ENCODE measurements around the gene SUCLG2. TPM values are rescaled to one million over a fixed set of nuclear protein-coding genes. Genes with fewer than 3 reads are reported as not detected.
"Not testable (repeated sequence)": the region's sequence is repeated elsewhere in the genome, so short reads cannot be mapped to it uniquely, and the experiment has no call there.

SUCLG2 gene
- total RNA-seq, 1 donor from 2014 or later = 104 TPM

DNA sequence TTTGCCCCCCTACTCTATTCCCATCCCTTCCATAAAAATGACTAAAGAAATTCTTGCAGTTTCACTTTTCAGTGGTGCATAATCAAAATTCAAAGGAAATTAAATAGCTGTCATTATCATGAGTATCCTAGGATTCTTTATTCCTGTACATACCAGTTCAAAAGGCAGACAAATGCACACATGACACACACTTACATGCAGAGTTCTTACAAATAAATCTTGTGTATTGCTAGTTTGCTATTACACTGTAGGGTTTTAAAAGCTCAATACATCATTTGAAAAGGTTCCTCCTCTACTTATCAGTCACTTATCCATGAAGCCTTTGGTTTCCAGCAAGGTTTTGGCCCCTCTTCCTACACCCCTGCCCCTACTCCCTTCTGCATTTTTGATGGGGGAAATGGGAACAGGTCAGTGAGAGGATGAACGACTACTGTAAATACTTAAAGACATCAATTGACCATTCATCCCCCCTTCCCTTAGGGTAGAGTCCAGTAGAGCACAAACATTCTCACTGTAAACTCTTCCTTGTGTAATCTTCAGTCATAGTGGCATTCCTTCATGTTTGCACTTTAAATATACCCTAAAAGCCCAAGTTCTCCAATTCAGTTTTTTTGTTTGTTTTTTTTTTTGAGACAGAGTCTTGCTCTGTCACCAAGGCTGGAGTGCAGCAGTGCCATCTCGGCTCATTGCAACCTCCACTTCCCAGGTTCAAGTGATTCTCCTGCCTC lies 92.6 kb downstream of the SUCLG2 start:
- DNase-seq (ENCODE audit: low spot score) = no peak

DNA sequence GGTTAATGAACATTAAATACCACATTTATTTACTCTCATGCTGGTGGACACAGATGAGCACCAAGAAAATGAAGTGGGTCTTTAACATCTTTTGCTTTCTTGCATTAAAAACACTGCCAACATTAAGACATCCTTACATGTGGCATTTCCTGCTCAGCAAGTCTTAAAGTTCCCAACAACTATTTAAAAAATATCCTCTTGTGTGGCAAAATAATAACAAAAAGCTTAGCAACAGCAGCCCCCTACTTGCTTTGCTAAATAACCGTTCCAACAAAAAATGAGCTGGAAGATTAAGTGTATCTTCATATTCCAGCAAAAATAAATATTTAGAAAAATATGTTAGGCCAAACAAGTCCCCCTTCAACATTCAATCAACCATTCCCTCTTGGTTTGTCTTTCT lies 93.1 kb downstream of the SUCLG2 start:
- no peak for DNase-seq (ENCODE audit: low spot score)

- no peak for DNase-seq (ENCODE audit: low spot score)
Measured at GRCh38 chr3:67559029-67559605, 95.3 kb downstream of the SUCLG2 start.

DNA sequence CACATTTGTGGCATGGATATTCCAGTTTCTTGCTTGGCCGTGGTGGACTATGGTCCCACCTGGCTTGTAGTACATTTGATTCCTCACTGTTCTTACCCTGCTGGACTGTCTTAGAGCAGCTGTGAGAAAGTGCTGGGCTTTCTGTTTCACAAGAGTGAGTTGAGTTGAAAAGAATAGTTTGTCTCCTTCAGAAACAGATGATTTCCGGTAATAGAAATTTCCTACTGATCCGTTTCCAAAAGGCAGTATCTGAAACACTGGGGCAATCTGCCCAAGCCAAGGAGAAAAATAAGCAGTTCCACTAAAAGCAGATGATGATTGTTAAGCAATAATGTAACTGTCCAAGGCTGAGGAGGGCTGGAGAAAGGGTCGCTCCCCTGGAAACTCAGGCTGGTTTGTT lies 96.0 kb downstream of the SUCLG2 start:
- no peak for DNase-seq (ENCODE audit: low spot score)

DNA sequence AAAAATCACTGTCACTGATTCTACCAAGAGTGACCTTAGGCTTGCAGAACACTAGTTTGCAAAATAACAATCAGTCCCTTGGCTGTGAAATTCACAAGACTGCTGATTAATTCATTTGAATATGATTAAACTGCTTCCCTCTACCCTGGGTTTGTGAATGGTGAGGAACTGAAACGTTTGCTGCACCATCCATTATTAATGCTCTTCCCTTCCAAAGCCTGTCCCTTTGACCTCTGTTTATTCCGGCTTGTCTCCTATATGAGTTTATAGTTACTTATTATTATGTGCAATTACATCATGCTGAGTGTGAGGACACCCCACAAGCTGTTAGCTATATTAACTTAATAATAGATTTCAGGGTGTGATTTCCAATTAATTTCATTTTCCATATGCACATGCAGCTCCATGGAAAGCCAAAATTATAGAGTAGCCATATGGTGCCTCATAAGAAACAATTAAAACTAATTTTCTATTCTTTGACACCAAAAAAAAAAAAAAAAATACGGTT lies 96.5 kb downstream of the SUCLG2 start:
- DNase-seq (ENCODE audit: low spot score) = no peak

DNA sequence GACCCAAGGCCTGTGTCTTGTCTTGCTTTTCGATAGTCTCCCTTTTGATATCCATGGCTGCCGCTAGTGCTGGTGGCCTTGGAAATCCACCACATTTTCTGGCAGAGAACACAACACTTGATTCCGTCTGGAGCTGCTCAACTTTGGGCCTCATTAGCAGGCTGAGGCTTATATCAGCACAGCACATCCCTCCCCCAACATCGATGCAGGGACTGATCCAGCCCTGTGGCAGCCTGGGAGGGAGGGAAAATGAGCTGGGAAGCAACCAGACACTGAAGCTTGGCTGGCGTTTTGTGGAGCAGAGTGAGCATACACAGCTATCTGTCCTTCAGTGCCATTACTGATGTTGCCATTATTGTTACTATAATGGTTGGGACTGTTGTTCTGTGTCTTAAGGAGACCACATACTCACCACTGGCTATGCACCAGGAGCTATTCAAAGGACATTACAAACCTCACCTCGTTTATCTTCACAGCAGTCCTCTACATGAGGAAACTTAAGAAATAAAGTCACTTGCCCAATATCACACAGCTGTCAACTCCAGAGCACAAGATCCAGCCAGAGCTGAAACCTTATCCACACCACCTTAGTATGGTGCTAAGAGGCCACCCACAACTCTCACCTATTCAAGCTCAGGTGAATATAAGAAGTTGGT lies 102.9 kb downstream of the SUCLG2 start:
- DNase-seq (ENCODE audit: low spot score) = no peak

DNA sequence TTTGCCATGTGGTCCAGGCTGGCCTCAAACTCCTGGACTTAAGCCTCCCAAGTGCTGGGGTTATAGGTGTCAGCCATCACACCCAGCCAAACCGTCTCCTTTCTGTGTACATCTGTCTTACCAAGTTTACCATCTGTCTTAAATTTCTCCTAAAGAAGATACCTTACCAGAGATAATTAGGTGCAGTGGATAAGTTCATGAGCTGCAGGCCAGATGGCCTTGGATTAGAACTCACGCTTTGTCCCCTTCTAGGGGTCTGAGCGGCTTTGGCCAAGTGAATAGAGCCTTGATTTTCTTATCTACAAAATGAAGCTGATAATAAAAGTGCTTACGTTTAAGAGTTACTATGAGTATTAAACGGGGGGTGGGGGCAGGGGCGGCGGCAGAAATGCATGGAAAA lies 103.9 kb downstream of the SUCLG2 start:
- no peak for DNase-seq (ENCODE audit: low spot score)

GRCh38 chr3:67542502-67543250 lies 111.7 kb downstream of the SUCLG2 start:
- not testable (repeated sequence) for DNase-seq (ENCODE audit: low spot score)

GRCh38 chr3:67540198-67540894 lies 114.1 kb downstream of the SUCLG2 start:
- no peak for DNase-seq (ENCODE audit: low spot score)

- not testable (repeated sequence) for DNase-seq (ENCODE audit: low spot score)
Measured at GRCh38 chr3:67537203-67537602, 117.2 kb downstream of the SUCLG2 start.

DNA sequence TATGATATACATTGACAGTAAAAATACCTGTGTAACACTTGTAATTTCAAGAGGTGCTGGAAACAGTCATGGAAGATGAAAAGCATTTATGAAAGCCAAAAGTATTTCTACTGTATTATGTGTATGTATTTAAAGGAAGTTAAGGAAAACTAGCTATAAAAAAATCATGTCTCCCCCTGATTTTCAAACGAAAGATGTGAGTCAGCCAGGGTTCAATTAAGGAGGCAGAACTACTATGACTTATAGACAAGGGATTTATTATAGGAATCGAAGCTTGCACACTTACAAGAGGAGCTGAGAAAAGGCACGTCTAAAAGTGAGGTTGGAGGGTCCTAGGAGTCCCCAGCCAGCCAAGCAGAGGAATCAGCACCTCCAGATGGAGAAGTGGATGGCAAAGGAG lies 119.4 kb downstream of the SUCLG2 start:
- no peak for DNase-seq (ENCODE audit: low spot score)

DNA sequence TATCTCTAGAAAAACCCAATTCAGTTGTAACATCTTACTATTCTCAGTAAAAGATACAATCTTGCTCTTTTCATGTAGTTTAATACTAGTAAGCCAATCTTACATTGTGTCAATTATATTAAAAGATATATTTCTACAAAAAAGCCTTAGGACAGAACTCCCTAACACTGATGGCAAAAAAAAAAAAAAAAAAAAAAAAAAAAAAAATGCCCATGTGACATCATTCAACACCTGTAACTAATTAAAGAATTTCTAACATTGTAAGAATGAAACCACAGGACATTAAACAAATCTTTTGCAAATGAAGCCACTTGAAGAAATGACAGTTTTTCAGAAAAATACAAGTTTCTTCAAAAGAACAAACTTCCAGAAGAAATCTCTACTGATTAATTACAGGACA lies 119.8 kb downstream of the SUCLG2 start:
- no peak for DNase-seq (ENCODE audit: low spot score)

DNA sequence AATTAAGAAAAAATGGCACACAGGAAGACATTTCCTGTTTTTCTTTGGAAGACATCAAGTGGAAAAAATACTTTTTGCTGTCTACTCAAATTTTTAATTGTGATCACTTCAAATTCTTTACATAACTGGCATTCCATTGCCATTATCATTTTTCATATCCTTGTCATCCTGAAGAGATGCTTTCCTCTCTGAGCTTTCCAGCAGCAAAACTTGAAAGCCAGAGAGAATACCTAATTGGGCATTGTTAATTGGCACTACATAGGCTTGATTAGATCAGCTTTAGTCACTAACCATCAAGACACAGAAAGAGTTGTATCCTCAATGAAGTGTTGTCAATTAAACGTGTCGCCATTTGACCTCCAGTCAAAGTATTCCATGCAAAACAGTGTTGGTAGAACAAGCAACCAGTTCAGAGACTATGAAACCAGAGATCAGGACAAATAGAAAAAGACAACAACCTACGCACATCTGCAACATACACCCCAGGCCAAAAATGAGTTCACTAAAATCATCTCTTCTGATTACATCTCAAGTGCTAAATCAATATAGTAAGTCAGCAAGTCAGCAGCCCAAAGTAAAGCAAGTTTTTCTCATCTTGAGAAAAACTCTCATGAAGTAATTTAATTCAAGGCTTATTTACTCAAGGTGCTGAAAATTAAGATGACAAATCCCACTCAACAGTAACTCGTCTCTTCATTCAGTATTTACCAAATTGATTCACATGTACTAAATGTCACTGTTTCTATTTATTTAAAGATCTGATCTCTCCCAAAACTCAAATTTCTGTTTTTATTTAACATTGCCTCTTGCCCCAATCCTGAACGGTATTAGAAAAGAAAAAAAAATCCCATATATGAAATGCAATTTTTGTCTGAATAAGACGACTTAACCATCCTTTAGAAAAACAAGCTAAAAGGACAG lies 123.0 kb downstream of the SUCLG2 start:
- no peak for DNase-seq (ENCODE audit: low spot score)

DNA sequence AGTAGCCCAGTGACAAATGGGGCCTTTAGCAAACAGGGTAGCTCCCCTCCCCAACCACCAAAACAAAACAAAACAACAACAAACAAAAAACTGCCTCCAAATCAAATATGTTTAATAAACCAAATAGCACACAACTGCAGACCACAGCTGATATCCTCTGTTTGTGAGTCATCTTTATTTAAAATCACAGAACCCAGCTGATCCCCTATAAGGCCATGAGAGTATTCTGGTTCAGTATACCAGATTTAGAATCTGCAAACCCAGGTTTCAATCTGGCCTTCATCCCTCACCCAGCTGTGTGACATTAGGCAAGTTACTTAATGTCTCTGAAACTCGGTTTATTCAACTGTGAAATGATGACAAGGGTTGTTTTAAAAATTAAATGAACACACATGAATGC lies 124.5 kb downstream of the SUCLG2 start:
- no peak for DNase-seq (ENCODE audit: low spot score)

DNA sequence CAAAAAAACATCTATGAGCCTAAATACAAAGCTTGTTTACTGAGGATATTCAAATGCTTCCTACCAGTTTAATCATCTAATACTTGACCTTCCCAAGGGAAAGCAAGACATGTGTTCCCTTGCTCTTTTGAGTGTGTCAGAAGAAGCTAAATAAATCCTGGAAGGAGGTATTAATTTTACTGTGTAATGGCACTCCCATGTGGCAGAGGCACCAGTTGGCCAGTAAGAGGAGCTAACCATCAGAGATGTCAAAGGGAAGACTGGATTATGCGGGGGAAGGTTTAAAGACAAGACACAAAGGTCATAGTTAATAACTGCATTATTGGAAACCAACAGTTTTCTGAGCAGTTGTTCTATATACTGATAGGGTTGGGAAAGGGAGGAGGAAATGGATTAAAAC lies 125.1 kb downstream of the SUCLG2 start:
- DNase-seq (ENCODE audit: low spot score) = no peak

DNA sequence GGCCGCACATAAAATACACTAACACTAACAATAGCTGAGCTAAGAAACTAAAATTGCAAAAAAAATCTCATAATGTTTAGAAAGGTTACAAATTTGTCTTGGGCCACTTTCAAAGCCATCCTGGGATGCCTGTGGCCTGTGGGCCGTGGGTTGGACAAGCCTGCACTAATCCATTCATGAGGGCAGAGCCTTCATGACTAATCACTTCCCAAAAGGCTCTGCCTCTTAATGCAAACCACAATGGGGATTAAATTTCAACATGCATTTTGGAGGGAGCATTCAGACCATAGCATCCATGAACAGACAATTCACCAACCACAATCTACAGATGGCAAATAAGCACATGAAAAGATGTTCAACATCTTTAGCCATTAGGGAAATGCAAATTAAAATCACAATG lies 128.2 kb downstream of the SUCLG2 start:
- DNase-seq (ENCODE audit: low spot score) = no peak

DNA sequence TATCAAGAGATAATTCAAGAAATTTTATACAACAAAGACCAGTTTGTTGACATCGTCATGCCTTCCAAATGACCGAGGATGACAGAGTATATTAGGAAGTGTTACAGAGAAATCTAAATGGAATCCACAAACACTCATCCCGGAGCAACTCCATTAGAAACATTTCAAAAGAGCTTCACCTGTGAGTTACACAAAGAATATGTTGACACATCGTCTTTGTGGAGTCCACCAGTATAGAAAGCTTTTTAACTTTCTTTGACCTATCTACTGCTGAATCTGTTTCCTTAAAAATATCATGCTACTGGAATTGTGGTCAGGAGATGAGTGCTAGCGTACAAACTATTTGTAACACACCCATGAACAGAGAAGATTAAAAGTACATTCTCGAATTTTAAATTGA lies 130.4 kb downstream of the SUCLG2 start:
- DNase-seq (ENCODE audit: low spot score) = no peak

GRCh38 chr3:67522081-67522480 lies 132.3 kb downstream of the SUCLG2 start:
- DNase-seq (ENCODE audit: low spot score) = no peak

- DNase-seq (ENCODE audit: low spot score) = no peak
Measured at GRCh38 chr3:67521053-67521646, 133.3 kb downstream of the SUCLG2 start.

- DNase-seq (ENCODE audit: low spot score) = no peak
Measured at GRCh38 chr3:67518236-67518635, 136.2 kb downstream of the SUCLG2 start.
